HG02588 (cell line): ENCODE results near the gene CA11.
A peak's percentile ranks its signal among the peaks of the same experiment; 100 is the strongest.
"Not testable (repeated sequence)": the region's sequence is repeated elsewhere in the genome, so short reads cannot be mapped to it uniquely, and the experiment has no call there.

Experiments used
- ATAC-seq: cut with Tn5 transposase; IDR thresholded peaks from one replicate; pipeline ENCODE4 v1.9.1; 2021; ENCODE audit warnings: mild to moderate bottlenecking, moderate library complexity; ENCODE audit not compliant: unreplicated experiment

Gene CA11

GRCh38 chr19:48670699-48671445, 24.9 kb upstream of the CA11 start:
- no peak for ATAC-seq

DNA sequence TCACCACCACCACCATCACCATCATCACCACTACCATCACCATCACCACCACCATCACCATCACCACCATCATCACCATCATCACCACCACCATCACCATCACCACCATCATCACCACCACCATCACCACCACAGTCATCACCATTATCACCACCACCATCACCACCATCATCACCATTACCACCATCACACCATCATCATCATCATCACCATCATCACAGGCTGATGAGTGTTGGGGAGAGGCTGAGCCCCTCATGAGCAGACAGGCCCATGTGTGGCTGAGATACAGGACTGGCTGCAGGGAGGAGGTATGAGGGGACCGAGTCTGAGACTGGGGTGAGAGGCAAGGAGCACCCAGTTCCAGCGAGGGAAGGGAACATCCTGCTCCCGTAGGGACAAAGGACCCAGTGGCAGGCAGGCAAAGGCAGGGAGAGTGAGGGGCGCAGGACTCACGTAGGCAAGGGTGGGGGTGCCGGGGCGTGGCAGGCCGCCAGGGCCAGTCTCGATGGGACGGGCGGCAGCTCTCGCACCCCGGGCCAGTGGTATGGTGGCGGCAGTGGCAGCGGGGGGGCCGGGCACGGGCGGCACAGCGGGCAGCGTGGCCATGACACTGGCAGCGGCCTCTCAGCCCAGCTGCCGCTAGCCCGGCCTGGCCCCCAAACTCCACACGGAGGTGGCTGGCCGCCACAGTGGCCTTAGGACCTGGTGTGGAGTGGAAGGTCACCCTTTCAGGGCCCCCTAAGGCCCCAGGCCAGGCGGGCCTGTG, 24.1 kb upstream of the CA11 start:
- ATAC-seq = no peak

DNA sequence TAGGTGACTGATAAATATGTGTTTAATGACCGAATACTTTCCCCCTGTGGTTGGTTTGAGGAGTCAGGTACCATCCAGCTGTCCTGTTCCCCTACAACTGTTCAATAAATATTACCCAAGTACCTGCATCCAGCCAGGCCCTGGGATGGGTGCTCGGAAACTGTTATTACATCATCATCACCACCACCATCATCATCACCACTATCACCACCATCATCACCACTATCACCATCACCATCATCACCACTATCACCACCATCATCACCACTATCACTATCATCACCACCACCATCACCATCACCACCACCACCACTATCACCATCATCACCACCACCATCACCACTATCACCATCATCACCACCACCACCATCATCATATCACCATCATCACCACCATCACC, 22.8 kb upstream of the CA11 start:
- ATAC-seq = no peak

DNA sequence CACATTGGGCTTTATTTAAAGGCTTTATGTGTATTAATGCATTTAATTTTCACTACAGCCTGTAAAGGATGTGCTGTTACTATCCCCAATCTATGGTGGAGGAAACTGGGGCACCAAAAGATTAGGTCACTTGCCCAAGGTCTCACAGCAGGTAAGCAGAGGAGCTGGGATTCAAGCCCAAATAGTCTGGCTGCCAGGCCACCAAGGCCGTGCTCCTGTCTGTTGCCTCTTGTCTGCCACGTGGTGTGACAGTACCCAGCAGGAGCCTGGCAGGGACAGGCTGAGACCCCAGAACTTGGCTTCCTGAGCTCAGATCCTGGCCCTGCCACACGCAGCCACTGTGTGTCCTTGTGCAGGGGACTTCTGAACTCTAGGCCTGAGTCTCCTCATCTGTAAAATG, 22.3 kb upstream of the CA11 start:
- no peak for ATAC-seq

DNA sequence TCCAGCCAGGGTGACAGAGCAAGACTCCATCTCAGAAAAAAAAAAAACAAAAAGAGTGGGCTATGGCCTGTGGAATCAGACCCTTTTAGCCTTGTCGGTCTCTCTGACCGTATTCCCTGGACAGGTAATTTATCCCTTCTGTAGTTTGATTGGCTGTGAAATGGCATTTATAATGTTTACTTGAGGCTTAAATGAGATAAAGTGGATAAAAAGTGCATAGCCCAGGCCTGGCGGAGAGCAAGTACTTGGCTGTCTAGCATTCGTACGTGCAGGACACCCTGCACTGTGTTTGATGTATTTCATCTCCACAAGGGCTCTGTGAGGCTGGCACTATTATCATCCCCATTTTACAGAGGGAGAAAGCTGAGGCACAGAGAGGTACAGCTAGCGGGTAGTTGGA, 19.8 kb upstream of the CA11 start:
- no peak for ATAC-seq

- no peak for ATAC-seq
Observed at GRCh38 chr19:48664476-48664875, 18.5 kb upstream of the CA11 start.

DNA sequence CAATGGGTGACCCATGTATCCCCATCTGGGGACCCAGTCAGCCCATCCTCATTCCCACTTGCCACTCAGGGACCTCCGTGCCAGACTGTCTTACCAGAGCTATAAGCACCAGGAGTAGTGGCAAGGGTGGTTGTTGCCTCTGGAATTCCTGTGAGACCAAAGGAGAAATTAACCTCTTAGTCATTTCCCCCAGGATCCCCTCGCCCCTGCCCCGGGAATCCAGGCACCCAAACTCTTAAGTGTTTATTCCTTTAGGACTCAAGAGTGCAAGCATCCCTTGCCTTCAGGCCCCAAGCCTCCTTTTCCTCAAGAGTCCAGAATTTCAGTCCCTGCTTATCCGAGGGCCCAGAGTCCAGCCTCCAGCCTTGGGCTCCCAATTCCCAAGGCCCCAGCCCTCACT, 17.7 kb upstream of the CA11 start:
- ATAC-seq = no peak

- ATAC-seq = no peak
Observed at GRCh38 chr19:48661711-48662090, 15.7 kb upstream of the CA11 start.

DNA sequence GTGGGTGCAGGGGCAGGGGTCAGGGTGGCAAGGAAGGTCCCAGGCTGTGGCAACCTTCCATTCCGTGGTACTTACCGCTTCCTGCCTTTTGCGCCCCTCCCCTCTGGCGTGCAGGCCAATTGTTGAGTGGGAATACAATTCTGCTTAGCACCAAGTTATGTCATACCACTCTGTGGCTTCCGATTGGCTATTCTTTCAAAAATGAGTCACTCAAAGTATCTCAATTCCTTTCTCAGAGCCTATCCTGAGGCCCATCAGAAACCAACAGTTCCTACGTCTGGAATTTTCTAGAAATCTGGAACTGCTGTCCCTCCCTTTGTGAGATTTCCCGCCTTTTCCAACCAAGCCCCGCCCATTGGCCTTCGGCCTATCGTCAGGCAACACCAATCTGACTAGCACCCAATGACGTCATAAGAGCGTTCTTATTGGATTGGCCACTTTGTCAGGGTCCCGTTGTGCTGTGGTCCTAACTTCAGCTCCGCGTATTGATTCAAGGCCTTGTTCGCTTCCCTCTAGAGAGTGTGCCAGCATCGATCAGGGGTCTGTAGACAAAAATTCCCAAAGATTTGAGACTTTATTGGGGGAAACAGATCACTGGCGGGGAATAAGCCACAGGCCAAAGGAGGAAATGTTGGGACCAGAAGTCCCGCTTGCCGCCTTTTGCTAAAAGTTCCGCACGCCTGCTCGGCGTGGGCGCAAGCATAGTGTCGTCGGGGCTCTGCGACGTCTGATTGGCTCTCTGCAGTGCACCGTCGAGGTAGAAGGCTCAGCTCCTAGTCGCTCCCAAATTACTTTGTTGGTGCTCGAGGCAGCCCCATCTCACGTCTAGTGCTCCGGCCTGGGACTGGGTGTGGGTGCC, 15.1 kb upstream of the CA11 start:
- peak; percentile 83 for ATAC-seq

- no peak for ATAC-seq
Observed at GRCh38 chr19:48659768-48660167, 13.8 kb upstream of the CA11 start.

DNA sequence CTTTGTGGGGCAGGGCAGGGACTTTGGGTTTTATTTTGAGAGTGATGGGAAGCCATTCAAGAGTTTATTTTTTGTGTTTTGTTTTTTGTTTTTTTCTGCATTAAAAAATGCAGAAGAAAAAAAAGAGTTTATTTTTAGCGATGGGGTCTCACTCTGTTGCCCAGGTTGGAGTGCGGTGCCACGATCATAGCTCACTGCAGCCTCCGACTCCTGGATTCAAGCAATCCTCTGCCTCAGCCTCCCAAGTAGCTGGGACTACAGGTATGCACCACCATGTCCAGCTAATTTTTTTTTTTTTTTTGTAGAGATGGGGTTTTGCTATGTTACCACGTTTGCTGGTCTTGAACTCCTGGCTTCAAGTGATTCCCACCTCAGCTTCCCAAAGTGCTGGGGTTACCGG, 12.5 kb upstream of the CA11 start:
- ATAC-seq = no peak

DNA sequence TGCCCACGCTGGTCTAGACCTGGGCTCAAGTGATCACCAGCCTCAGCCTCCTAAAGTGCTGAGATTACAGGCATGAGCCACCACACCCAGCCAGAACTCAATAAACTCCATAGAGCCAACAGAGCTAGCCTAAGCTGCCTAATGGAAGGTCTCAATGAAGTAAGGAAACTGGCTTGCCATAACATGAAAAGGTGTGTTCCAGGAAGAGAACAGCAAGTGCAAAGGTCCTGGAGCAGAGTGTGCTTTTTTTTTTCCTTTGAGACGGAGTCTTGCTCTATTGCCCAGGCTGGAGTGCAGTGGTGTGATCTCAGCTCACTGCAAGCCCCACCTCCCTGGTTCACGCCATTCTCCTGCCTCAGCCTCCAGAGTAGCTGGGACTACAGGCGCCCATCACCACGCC, 11.8 kb upstream of the CA11 start:
- not testable (repeated sequence) for ATAC-seq

- no peak for ATAC-seq
Observed at GRCh38 chr19:48656840-48657474, 11.0 kb upstream of the CA11 start.

DNA sequence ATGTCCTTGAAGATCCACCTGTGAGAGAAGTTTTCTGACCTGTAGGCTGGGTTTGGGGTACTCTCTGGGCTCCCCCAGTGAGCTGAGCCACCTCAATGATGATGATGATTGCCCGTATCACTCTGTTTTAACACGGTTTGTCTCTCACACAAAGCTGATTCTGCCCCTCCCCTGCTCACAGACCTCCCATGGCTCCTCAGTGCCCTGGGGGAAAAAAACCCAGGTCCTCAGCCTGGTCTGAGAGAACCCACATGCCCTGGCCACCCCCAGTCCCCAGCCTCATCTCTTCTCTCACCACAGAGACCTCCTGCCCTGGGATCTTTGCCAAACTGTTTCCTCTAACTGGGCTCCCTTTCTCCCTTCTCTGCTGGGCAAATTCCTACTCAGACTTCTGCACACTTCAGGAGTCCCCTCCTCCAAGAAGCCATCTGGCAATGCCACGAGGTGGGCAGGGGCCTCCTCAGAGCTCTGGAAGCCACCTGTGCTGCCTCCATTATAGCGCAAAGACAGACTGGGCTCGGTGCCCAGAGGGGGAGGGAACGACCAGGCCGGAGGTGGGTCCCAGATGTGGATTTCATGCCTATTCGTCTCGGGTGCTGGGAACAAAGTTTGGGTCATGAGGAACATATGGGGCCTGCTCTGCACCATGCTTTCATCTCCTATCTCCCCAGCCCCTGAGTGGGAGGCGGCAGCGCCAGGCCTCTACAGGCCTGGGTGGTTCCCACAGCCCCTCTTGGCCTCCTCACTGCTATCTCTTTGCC, 8.5 kb upstream of the CA11 start:
- ATAC-seq = no peak

GRCh38 chr19:48651683-48652048, 5.7 kb upstream of the CA11 start:
- no peak for ATAC-seq

GRCh38 chr19:48650974-48651682, 5.1 kb upstream of the CA11 start:
- ATAC-seq = no peak

DNA sequence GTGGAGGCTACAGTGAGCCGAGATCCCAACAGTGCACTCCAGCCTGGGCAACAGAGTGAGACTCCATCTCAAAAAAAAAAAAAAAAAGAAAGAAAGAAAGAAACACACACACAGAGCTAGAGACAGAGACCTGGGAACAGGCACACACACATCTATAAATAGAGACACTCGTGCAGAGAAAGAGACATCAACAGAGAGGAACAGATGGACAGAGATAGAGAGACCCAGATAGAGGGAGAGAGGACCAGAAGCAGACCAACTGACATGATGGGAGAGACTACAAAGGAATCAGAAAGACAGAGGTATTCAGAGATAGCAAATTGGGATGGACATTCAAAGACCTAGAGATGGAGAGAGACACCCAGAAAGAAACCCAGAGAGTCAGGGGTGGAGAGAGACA, 2.1 kb upstream of the CA11 start:
- no peak for ATAC-seq

DNA sequence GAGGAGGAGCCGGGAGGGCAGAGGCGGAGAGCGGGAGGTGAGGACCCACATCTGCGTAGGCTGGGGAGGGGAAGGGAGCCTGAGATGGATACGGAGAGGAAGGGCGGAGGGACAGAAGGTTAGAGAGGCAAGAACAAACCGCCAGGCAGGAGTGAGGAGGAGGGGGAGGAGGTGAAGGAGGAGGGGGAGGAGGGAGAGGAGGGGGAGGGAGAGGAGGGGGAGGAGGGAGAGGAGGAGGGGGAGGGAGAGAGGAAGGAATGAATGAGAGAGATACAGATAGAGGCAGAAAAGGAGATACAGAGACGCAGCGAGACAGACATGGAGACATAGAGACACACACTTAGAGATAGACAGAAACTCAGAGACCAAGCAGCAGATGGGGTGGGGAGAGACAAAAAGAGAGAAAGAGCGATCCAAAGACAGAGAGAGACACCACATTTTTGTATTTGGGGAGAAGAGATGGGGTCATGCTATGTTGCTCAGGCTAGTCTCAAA, 782 bp upstream of the CA11 start:
- ATAC-seq = no peak

DNA sequence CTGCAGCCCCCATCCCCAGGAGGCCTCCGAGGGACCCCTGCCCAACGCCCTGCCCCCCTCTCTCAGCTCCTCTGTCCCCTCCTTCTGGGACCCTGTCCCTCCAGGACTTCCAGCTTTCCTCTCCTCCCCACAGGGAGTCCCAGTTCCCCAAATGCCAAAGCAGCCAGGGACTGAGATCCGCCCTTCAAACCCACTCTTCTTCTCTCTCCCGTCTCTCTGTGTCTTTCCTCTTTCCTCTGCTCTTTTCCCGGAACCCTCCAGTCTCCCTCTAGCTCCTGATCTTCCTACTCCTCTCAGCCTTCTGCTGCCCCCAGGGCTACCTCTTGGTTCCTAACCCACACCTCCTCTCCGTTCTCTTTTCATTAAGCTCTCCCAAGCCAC, 377 bp downstream of the CA11 start:
- no peak for ATAC-seq
